ENCODE results near the gene SLC25A17. TPM values are rescaled to one million over a fixed set of nuclear protein-coding genes. Genes with fewer than 3 reads are reported as not detected.
"Not testable (repeated sequence)": the region's sequence is repeated elsewhere in the genome, so short reads cannot be mapped to it uniquely, and the experiment has no call there.

Gene SLC25A17
- total RNA-seq, 2 experiments from 2014 or later: 23.0 to 24.6 TPM

GRCh38 chr22:40853333-40853732 is 34.2 kb upstream of the SLC25A17 start:
- peaks cover 15% of the 10 kb centered on the region for H3K36me3 Mint-ChIP-seq (ENCODE audit: low read depth)
- intact Hi-C loops (cut with micrococcal nuclease): loop anchor here (10.0 kb wide), 1 partner anchor 591 kb away; the partner anchor contains the start of gene TOB2
- DNase-seq: no peak
- CTCF ChIA-PET: no interaction called here
- H3K4me3 Mint-ChIP-seq: peak overlapping the region; percentile 39
- no peak overlapping the region for H3K27ac Mint-ChIP-seq
- H3K27me3 Mint-ChIP-seq (ENCODE audit: low read depth): no peaks in the 10 kb centered on the region
- H3K9me3 Mint-ChIP-seq: no peaks in the 10 kb centered on the region
- peaks cover 56% of the 10 kb centered on the region for H3K4me1 Mint-ChIP-seq (ENCODE audit: low read depth)

DNA sequence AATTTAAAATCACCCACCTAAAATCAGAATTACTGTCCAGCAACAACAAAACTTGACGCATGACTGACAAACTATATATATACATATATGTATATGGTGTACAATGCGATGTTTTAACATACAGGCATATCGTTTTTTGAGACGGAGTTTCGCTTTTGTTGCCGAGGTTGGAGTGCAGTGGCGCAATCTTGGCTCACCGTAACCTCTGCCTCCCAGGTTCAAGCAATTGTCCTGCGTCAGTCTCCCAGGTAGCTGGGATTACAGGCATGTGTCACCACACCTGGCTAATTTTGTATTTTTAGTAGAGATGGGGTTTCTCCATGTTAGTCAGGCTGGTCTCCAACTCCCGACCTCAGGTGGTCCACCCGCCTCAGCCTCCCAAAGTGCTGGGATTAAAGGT is 26.7 kb upstream of the SLC25A17 start:
- Mint-ChIP-seq H3K4me1 (ENCODE audit: low read depth) (peaks cover 17% of the 10 kb centered on the region), H3K36me3 (ENCODE audit: low read depth) (peaks cover 26% of the 10 kb centered on the region)
- CTCF ChIA-PET; H3K4me3 Mint-ChIP-seq; intact Hi-C loops (cut with micrococcal nuclease); H3K27ac Mint-ChIP-seq; H3K9me3 Mint-ChIP-seq; H3K27me3 Mint-ChIP-seq (ENCODE audit: low read depth); DNase-seq: not testable (repeated sequence)

DNA sequence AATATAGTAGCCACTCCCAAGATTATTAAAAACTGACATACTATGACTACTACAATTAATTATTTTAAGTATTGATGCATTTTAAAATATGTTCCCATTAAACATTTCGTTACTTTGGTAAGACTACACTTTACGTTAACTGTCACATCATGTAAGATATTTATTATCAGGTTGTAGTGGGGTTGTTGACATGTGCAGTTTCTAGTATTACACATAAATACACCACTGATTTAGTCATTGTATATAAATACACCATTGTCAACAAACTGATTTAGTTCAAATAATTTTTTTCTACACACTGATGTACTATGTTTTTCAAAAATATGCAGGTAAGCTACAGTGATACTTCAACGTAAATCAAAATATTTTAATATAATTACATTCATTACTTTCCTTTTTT is 25.8 kb upstream of the SLC25A17 start:
- H3K36me3 Mint-ChIP-seq (ENCODE audit: low read depth): peaks cover 33% of the 10 kb centered on the region
- H3K9me3 Mint-ChIP-seq: no peaks in the 10 kb centered on the region
- peaks cover 12% of the 10 kb centered on the region for H3K4me1 Mint-ChIP-seq (ENCODE audit: low read depth)
- DNase-seq: no peak
- no peak overlapping the region for H3K4me3 Mint-ChIP-seq
- CTCF ChIA-PET: no interaction called here
- no peaks in the 10 kb centered on the region for H3K27me3 Mint-ChIP-seq (ENCODE audit: low read depth)
- intact Hi-C loops (cut with micrococcal nuclease): no loop called here
- no peak overlapping the region for H3K27ac Mint-ChIP-seq

- Mint-ChIP-seq H3K4me1 (ENCODE audit: low read depth) (peaks cover 11% of the 10 kb centered on the region), H3K27me3 (ENCODE audit: low read depth) (no peaks in the 10 kb centered on the region), H3K27ac (no peak overlapping the region), H3K4me3 (no peak overlapping the region), H3K9me3 (no peaks in the 10 kb centered on the region), H3K36me3 (ENCODE audit: low read depth) (peaks cover 27% of the 10 kb centered on the region)
- CTCF ChIA-PET: interaction anchor here (0.9 to 1.2 kb wide), 2 partner anchors 9 to 155 kb away, joined by 3 to 5 read pairs; no protein-coding TSS in a partner anchor
- no peak for DNase-seq
- intact Hi-C loops (cut with micrococcal nuclease): no loop called here
Measured at GRCh38 chr22:40838486-40838885, 19.3 kb upstream of the SLC25A17 start.

DNA sequence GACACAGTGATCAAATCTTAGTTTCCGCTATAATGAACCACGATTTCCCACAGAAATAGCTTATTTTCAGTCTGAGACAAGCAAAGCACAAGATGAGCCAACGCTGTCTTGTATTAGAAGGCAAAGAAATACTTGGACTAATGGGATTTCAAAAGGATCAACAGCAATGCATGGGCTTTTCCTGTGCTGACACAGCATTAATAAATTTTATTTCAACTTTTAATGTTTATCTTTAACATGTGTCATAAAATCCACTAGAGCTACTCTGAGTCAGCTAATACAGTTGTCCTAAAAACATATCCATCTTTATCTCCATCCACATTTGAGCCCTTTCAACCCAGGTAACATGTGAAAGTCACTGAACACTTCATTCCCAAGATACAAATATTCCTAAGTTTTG is 15.5 kb upstream of the SLC25A17 start:
- no peak overlapping the region for H3K27ac Mint-ChIP-seq
- no peak for DNase-seq
- peaks cover 26% of the 10 kb centered on the region for H3K36me3 Mint-ChIP-seq (ENCODE audit: low read depth)
- H3K27me3 Mint-ChIP-seq (ENCODE audit: low read depth): no peaks in the 10 kb centered on the region
- CTCF ChIA-PET: interaction anchor here (1.0 kb wide), 1 partner anchor 14 kb away, joined by 3 read pairs; no protein-coding TSS in a partner anchor
- no peak overlapping the region for H3K4me3 Mint-ChIP-seq
- intact Hi-C loops (cut with micrococcal nuclease): no loop called here
- no peaks in the 10 kb centered on the region for H3K9me3 Mint-ChIP-seq
- peaks cover 3% of the 10 kb centered on the region for H3K4me1 Mint-ChIP-seq (ENCODE audit: low read depth)

- DNase-seq: no peak
- H3K4me3 Mint-ChIP-seq: no peak overlapping the region
- no peak overlapping the region for H3K27ac Mint-ChIP-seq
- no peaks in the 10 kb centered on the region for H3K27me3 Mint-ChIP-seq (ENCODE audit: low read depth)
- intact Hi-C loops (cut with micrococcal nuclease): no loop called here
- no peaks in the 10 kb centered on the region for H3K4me1 Mint-ChIP-seq (ENCODE audit: low read depth)
- no peaks in the 10 kb centered on the region for H3K9me3 Mint-ChIP-seq
- H3K36me3 Mint-ChIP-seq (ENCODE audit: low read depth): peaks cover 25% of the 10 kb centered on the region
- CTCF ChIA-PET: interaction anchor here (1.1 kb wide), 1 partner anchor 10 kb away, joined by 3 read pairs; no protein-coding TSS in a partner anchor
Measured at GRCh38 chr22:40829131-40829530, 10.0 kb upstream of the SLC25A17 start.

- CTCF ChIA-PET: no interaction called here
- Mint-ChIP-seq H3K4me3 (no peak overlapping the region), H3K27ac (no peak overlapping the region), H3K9me3 (no peaks in the 10 kb centered on the region), H3K4me1 (ENCODE audit: low read depth) (no peaks in the 10 kb centered on the region), H3K27me3 (ENCODE audit: low read depth) (no peaks in the 10 kb centered on the region), H3K36me3 (ENCODE audit: low read depth) (peaks cover 21% of the 10 kb centered on the region)
- intact Hi-C loops (cut with micrococcal nuclease): no loop called here
- no peak for DNase-seq
Measured at GRCh38 chr22:40826984-40827741, 8.0 kb upstream of the SLC25A17 start.

DNA sequence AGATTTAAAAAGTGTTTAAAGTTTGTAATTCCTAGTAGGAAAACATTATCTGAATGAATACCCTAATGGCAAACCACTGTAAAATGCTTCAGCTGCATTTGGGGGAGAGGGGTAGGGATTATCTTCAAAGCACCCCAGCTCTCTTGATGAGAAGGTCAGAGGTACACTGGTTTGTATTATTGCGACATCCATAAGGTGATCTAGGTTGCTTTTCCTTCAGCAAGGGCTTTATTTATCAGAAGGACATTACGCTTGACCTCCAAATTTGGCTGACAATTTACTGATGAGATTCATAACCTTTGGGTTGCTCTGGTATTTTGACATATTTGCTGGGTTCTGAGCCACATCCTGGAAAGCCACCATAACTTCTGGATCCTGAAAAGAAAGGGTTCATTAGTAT is 7.1 kb upstream of the SLC25A17 start:
- CTCF ChIA-PET; H3K9me3 Mint-ChIP-seq; H3K27ac Mint-ChIP-seq; DNase-seq; H3K27me3 Mint-ChIP-seq (ENCODE audit: low read depth); intact Hi-C loops (cut with micrococcal nuclease); H3K4me3 Mint-ChIP-seq; H3K4me1 Mint-ChIP-seq (ENCODE audit: low read depth): not testable (repeated sequence)
- H3K36me3 Mint-ChIP-seq (ENCODE audit: low read depth): peaks cover 20% of the 10 kb centered on the region

- no peaks in the 10 kb centered on the region for H3K9me3 Mint-ChIP-seq
- no peak for DNase-seq
- H3K27me3 Mint-ChIP-seq (ENCODE audit: low read depth): no peaks in the 10 kb centered on the region
- H3K36me3 Mint-ChIP-seq (ENCODE audit: low read depth): peaks cover 9% of the 10 kb centered on the region
- H3K27ac Mint-ChIP-seq: no peak overlapping the region
- CTCF ChIA-PET: interaction anchor here (0.6 kb wide), 1 partner anchor 470 kb away, joined by 4 read pairs; no protein-coding TSS in a partner anchor
- peaks cover 10% of the 10 kb centered on the region for H3K4me1 Mint-ChIP-seq (ENCODE audit: low read depth)
- H3K4me3 Mint-ChIP-seq: no peak overlapping the region
- intact Hi-C loops (cut with micrococcal nuclease): no loop called here
Measured at GRCh38 chr22:40823426-40823825, 4.3 kb upstream of the SLC25A17 start.

DNA sequence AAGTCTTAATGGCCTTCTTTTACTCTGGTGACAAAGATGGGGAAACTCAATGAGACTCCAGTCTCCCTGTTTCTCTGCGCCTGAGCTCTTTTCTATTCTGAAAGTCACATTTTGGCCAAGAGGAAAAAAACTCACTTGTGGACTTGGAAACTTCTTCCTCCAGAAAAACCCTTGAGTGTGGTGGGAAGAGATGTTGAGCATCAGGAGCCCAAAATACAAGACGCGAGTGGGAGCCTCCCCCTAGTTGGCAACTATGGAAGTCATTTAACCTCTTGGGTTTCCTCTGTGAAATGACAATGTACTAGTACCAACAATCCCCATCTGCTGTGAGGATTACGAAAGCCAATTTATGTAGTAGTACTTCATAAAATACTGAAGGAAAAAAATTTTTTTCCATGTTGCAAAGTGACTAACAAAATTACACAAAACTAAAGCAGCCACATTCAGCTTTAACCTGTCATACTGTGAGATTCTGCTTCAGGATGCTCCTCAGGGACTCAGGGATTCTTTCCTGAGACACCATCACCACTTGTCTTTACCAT is 524 bp upstream of the SLC25A17 start:
- Mint-ChIP-seq H3K4me3 (peak overlapping the region; percentile 94), H3K9me3 (no peaks in the 10 kb centered on the region), H3K27me3 (ENCODE audit: low read depth) (no peaks in the 10 kb centered on the region), H3K36me3 (ENCODE audit: low read depth) (peaks cover 13% of the 10 kb centered on the region), H3K27ac (peak overlapping the region; percentile 47), H3K4me1 (ENCODE audit: low read depth) (peaks cover 31% of the 10 kb centered on the region)
- DNase-seq: peak; percentile 13
- CTCF ChIA-PET: interaction anchor here (1.5 kb wide), 1 partner anchor 17 kb away, joined by 4 read pairs; no protein-coding TSS in a partner anchor
- intact Hi-C loops (cut with micrococcal nuclease): loop anchor here (1.0 to 5.0 kb wide), 5 partner anchors 37 to 183 kb away; partner anchors contain the start of genes MRTFA and ST13

GRCh38 chr22:40818192-40818746 is 877 bp downstream of the SLC25A17 start:
- CTCF ChIA-PET: interaction anchor here (0.6 to 1.5 kb wide), 5 partner anchors 82 to 1469 kb away, joined by 3 to 9 read pairs (median 4); no protein-coding TSS in a partner anchor
- intact Hi-C loops (cut with micrococcal nuclease): loop anchor here (1.0 to 5.0 kb wide), 5 partner anchors 53 to 181 kb away; partner anchors contain the start of gene MRTFA
- peaks cover 36% of the 10 kb centered on the region for H3K4me1 Mint-ChIP-seq (ENCODE audit: low read depth)
- H3K27ac Mint-ChIP-seq: peak overlapping the region; percentile 83
- peaks cover 15% of the 10 kb centered on the region for H3K36me3 Mint-ChIP-seq (ENCODE audit: low read depth)
- no peaks in the 10 kb centered on the region for H3K27me3 Mint-ChIP-seq (ENCODE audit: low read depth)
- DNase-seq: peak; percentile 10
- H3K4me3 Mint-ChIP-seq: peak overlapping the region; percentile 94
- no peaks in the 10 kb centered on the region for H3K9me3 Mint-ChIP-seq

- Mint-ChIP-seq H3K4me3 (peak overlapping the region; percentile 94), H3K36me3 (ENCODE audit: low read depth) (peaks cover 15% of the 10 kb centered on the region), H3K9me3 (no peaks in the 10 kb centered on the region), H3K27me3 (ENCODE audit: low read depth) (no peaks in the 10 kb centered on the region), H3K27ac (peak overlapping the region; percentile 61), H3K4me1 (ENCODE audit: low read depth) (peaks cover 36% of the 10 kb centered on the region)
- DNase-seq: no peak
- CTCF ChIA-PET: interaction anchor here (1.2 to 1.5 kb wide), 2 partner anchors 82 to 135 kb away, joined by 6 to 9 read pairs; no protein-coding TSS in a partner anchor
- intact Hi-C loops (cut with micrococcal nuclease): loop anchor here (1.0 to 5.0 kb wide), 5 partner anchors 53 to 181 kb away; partner anchors contain the start of gene MRTFA
Measured at GRCh38 chr22:40817737-40818136, 1.4 kb downstream of the SLC25A17 start.

All from activated naive CD4-positive, alpha-beta T cell treated with anti-CD3 and anti-CD28 coated beads for 36 hours (primary cell).